Endothelial cell of umbilical vein (primary cell): ENCODE data around the gene TOB2. TPM values are rescaled to one million over a fixed set of nuclear protein-coding genes. Genes with fewer than 3 reads are reported as not detected.

Source experiments
- BruUV-seq: library from RNA; stranded (reverse); fragments of 400-500 nt; replicated peaks from 2 replicates; lab custom pipeline; 2021; lab: Mats Ljungman, UMichigan
- CTCF ChIA-PET: fragments of 300-600, 350-600 bp; sonication (Branson Sonifier 250); formaldehyde crosslinking; loops from one replicate; lab custom pipeline; 2021; ENCODE audit warnings: antibody characterized with exemption, inconsistent platforms; lab: Charles Lee
- POLR2A ChIA-PET: fragments of 300-600, 350-600 bp; sonication (Branson Sonifier 250); formaldehyde crosslinking; loops from one replicate; lab custom pipeline; 2021; ENCODE audit warnings: antibody characterized with exemption, inconsistent platforms; lab: Charles Lee
- DNase-seq: peaks from one replicate; pipeline ENCODE4 v3.0.0-alpha.2; 2011; ENCODE audit warnings: low read depth, low spot score
- FAIRE-seq: peaks from 2 replicates; lab custom pipeline; 2011; peaks lifted over from hg19 to GRCh38; lab: Jason Lieb, UNC
- H2AFZ ChIP-seq: 2 replicates; pipeline ENCODE4 v1.6.0; 2012; ENCODE audit warnings: low read depth, low read length, control low read depth, inconsistent platforms
- H3K27ac ChIP-seq: 2 replicates; pipeline ENCODE4 v1.5.1; 2011; ENCODE audit warnings: low read depth, mild to moderate bottlenecking, control low read depth, low read length, moderate library complexity; ENCODE audit not compliant: insufficient read depth
- H3K27me3 ChIP-seq, 2 experiments: 2 replicates each; pipeline versions ENCODE4 v1.6.0 to v1.6.1; 2011; ENCODE audit warnings: low read length in 2 of 2, mixed read lengths in 1 of 2; ENCODE audit not compliant: control insufficient read depth in 2 of 2, insufficient read depth in 2 of 2
- H3K36me3 ChIP-seq, 2 experiments: 2 replicates in 1 of 2; 3 replicates in 1 of 2; pipeline ENCODE4 v1.5.1; 2011; ENCODE audit warnings: low read length in 2 of 2, mild to moderate bottlenecking in 1 of 2, moderate library complexity in 1 of 2; ENCODE audit not compliant: control insufficient read depth in 2 of 2, insufficient read depth in 2 of 2; ENCODE audit errors: extremely low read depth in 1 of 2
- H3K4me1 ChIP-seq: 3 replicates; pipeline ENCODE4 v1.5.1; 2011; ENCODE audit warnings: mild to moderate bottlenecking, low read length; ENCODE audit not compliant: control insufficient read depth, insufficient read depth; ENCODE audit errors: extremely low read depth
- H3K4me2 ChIP-seq: 2 replicates; pipeline ENCODE4 v1.6.1; 2011; ENCODE audit warnings: low read length, control low read depth, mixed read lengths; ENCODE audit not compliant: insufficient read depth
- H3K4me3 ChIP-seq, 3 experiments: fragments of 200-600 bp in 1 of 3; sonication (generic), shearing (Covaris generic) in 1 of 3; replicated peaks in 1 of 3; 2 replicates each; pipeline ENCODE4 v1.5.1; 2011 to 2016; ENCODE audit warnings: control low read depth in 3 of 3, low read length in 3 of 3, mild to moderate bottlenecking in 2 of 3, inconsistent platforms in 1 of 3, low read depth in 1 of 3, moderate library complexity in 1 of 3; ENCODE audit not compliant: insufficient read depth in 1 of 3
- H3K79me2 ChIP-seq: 2 replicates; pipeline ENCODE4 v1.6.0; 2012; ENCODE audit warnings: low read length, inconsistent platforms; ENCODE audit not compliant: control insufficient read depth, insufficient read depth
- H3K9ac ChIP-seq: replicated peaks from 2 replicates; pipeline ENCODE3; 2011; ENCODE audit warnings: low read length, control low read depth; ENCODE audit not compliant: insufficient read depth; ENCODE audit errors: extremely low read depth
- H3K9me1 ChIP-seq: replicated peaks from 3 replicates; pipeline ENCODE4 v1.6.0; 2011; ENCODE audit warnings: mild to moderate bottlenecking, low read length; ENCODE audit not compliant: control insufficient read depth, insufficient read depth; ENCODE audit errors: extremely low read depth
- H3K9me3 ChIP-seq: replicated peaks from 2 replicates; pipeline ENCODE4 v1.5.1; 2012; ENCODE audit warnings: low read length, inconsistent platforms; ENCODE audit not compliant: control insufficient read depth, insufficient read depth
- H4K20me1 ChIP-seq: replicated peaks from 2 replicates; pipeline ENCODE3; 2011; ENCODE audit warnings: mild to moderate bottlenecking, low read length; ENCODE audit not compliant: control insufficient read depth, insufficient read depth; ENCODE audit errors: extremely low read depth
- EZH2 ChIP-seq: IDR thresholded peaks from 2 replicates; pipeline ENCODE4 v1.6.1; 2012; ENCODE audit warnings: borderline replicate concordance, low read depth, mild to moderate bottlenecking, moderate library complexity, low read length, inconsistent platforms; ENCODE audit not compliant: severe bottlenecking
- FOS ChIP-seq: IDR thresholded peaks from 2 replicates; pipeline ENCODE4 v1.6.1; 2011; ENCODE audit warnings: mild to moderate bottlenecking, low read length, moderate library complexity, borderline replicate concordance; ENCODE audit not compliant: insufficient read depth
- GATA2 ChIP-seq: IDR thresholded peaks from 2 replicates; pipeline ENCODE4 v1.7.0; 2011; ENCODE audit warnings: low read depth, mild to moderate bottlenecking, moderate library complexity, mixed read lengths, low read length; ENCODE audit not compliant: insufficient read length, insufficient read depth
- JUN ChIP-seq: IDR thresholded peaks from 2 replicates; pipeline ENCODE4 v1.6.1; 2011; ENCODE audit warnings: borderline replicate concordance, low read depth; ENCODE audit not compliant: insufficient read length, insufficient read depth
- MYC ChIP-seq: IDR thresholded peaks from one replicate; pipeline ENCODE4 v1.6.1; 2011; ENCODE audit warnings: mild to moderate bottlenecking, low read depth, low read length
- POLR2A ChIP-seq: IDR thresholded peaks from 2 replicates; pipeline ENCODE4 v1.6.1; 2012; ENCODE audit warnings: low read depth, mild to moderate bottlenecking, control low read depth, low read length
- POLR2AphosphoS5 ChIP-seq: IDR thresholded peaks from 2 replicates; pipeline ENCODE4 v1.6.1; 2012; ENCODE audit warnings: low read depth, mild to moderate bottlenecking, control low read depth, low read length, moderate library complexity; ENCODE audit not compliant: insufficient read depth
- dilution Hi-C: fragments of 300-500 bp; cut with MboI; formaldehyde crosslinking; loops from one replicate; pipeline ENCODE4 v1.15.0; 2019; ENCODE audit warnings: low sequenced_read_pairs; ENCODE audit not compliant: extremely low pct_ligation_motif_present
- intact Hi-C: fragments of 100-400 bp; cut with micrococcal nuclease; formaldehyde crosslinking; loops from one replicate; pipeline ENCODE4 v1.10.0; 2022
- polyA plus RNA-seq, 4 experiments: library from polyadenylated mRNA; depleted of rRNA in 3 of 4; stranded (reverse) in 3 of 4; unstranded in 1 of 4; fragments of >200 nt; gene quantifications; 2 replicates each; pipeline versions ENCODE4 v1.2.1 to v1.2.3, GENCODE V29; 2011 to 2012; ENCODE audit warnings: missing spikeins in 1 of 4
- total RNA-seq: library from RNA; stranded (reverse); gene quantifications from 2 replicates; pipeline ENCODE4 v1.2.3, GENCODE V29; 2021
- TF ChIP-seq, protein P1 (sequence below): IDR thresholded peaks from 2 replicates; pipeline ENCODE4 v1.6.1; 2011; ENCODE audit not compliant: insufficient read depth, insufficient read length
- TF ChIP-seq, protein P2 (sequence below), 2 donors: IDR thresholded peaks; 1 replicate in 1 of 2; 2 replicates in 1 of 2; pipeline ENCODE4 v1.5.1; 2011; ENCODE audit warnings: low read length in 2 of 2, mild to moderate bottlenecking in 2 of 2, moderate library complexity in 2 of 2, control low read depth in 1 of 2, inconsistent platforms in 1 of 2, low read depth in 1 of 2; ENCODE audit not compliant: insufficient read depth in 1 of 2; ENCODE audit errors: extremely low read depth in 1 of 2

The TOB2 gene
- total and polyA plus RNA-seq, 2 donors (not counting 3 experiments of a cell fraction or from before 2014, with no cell fraction given) = 21.7 to 44.7 TPM

DNA sequence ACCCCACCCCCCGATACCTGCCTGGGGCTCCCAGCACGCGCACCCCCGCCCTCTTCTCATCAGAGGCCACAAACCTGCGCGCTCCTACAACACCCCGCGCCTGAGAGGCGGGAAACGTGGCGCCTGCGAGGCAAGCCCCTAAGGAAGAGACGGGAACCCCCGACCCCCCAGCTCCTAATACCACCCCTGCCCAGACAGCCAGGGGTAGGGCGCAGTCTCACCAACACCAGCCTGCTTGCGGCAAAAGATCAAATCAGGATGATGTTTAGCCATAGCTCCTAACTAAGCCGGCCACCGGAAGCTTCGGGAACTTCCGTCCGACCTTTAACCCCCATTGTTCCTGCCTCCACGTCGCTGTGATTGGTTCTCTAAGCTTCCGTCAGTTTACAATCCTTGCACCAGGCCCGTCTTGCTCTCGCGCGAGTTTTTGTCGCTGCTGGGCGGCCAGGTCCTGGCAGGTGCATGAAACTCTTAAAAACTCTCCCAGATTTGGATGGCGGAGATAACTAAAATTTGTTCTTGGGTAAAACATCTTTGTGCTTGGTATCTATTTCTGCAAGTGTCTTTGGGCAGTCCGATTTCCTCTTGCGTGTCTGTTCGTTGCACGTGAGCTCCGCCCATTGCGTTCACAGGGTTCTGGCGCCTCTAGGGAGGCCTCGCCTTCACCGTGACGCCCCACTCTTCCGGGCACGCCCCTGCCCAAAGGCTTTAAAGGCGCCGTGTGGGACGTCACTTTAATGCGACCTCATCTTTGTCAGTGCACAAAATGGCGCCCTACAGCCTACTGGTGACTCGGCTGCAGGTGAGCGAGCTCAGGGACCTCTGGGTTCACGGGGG, 22.0 kb upstream of the TOB2 start, which contains the start of the genes ACO2 and PHF5A:
Gene ACO2, plus strand, starts transcription at position 737 of the 837 bp plus-strand sequence. Its CDS starts 30 bp downstream, at position 767.
Gene PHF5A, minus strand, starts transcription at position 312 of the 837 bp plus-strand sequence. Its CDS starts 39 bp downstream, at position 273.
- Histone ChIP-seq H3K9me1 (no peaks in the 10 kb centered on the region), H2AFZ (peak within 1 kb of the TSS; percentile 49), H3K36me3 (peaks cover 18 to 30% of the 10 kb centered on the region in 2 experiments), H3K9me3 (no peaks in the 10 kb centered on the region), H3K79me2 (peaks cover 75% of the 10 kb centered on the region), H3K27me3 (no peaks in the 10 kb centered on the region), H4K20me1 (no peaks in the 10 kb centered on the region), H3K4me1 (peaks cover 17% of the 10 kb centered on the region), H3K9ac (peak within 1 kb of the TSS; percentile 83), H3K27ac (peak within 1 kb of the TSS; percentile 83), H3K4me2 (peak within 1 kb of the TSS; percentile 85), H3K4me3 (peak within 1 kb of the TSS; percentile 78 to 96 (median 81))
- intact Hi-C loops (loop anchor here (1.0 kb wide), 5 partner anchors 20 to 87 kb away; partner anchors contain the start of gene TEF), dilution Hi-C loops (no loop called here)
- DNase-seq (peak; percentile 99), FAIRE-seq (peak; percentile 83)
- ChIA-PET POLR2A (interaction anchor here (0.9 to 1.7 kb wide), 7 partner anchors 10 to 87 kb away, joined by 3 to 25 read pairs (median 7); partner anchors contain the start of genes TEF and TOB2), CTCF (interaction anchor here (1.0 to 2.9 kb wide), 12 partner anchors 9 to 75 kb away, joined by 3 to 12 read pairs (median 4); partner anchors contain the start of gene POLR3H)
- no TSS peak for BruUV-seq
- TF ChIP-seq POLR2AphosphoS5 (peak; percentile 55), POLR2A (peak; percentile 64), EZH2 (no peak)
- TF ChIP-seq, protein P1, sequence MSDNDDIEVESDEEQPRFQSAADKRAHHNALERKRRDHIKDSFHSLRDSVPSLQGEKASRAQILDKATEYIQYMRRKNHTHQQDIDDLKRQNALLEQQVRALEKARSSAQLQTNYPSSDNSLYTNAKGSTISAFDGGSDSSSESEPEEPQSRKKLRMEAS = peak; percentile 5

DNA sequence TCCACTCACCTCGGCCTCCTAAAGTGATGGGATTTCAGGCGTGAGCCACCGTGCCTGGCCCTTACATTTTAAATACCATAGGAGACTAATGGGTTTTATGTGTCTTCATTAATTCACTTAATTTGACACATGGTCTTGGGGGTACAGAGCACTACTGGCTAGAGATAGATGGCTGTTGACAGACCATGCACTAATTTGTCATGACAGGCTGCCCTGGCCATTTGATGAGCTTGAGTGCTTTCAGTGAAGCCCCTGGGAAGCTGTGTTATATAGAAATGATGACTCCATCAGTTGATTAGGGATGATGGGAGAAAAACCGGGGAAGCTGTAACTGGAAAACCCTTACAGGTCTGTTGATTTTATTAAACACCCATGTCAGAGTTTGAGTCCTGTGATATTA, 15.3 kb upstream of the TOB2 start:
- Histone ChIP-seq H3K9me3 (no peaks in the 10 kb centered on the region), H3K79me2 (peaks cover 18% of the 10 kb centered on the region), H3K9ac (no peak overlapping the region), H3K27me3 (no peaks in the 10 kb centered on the region), H3K9me1 (no peaks in the 10 kb centered on the region), H2AFZ (no peak overlapping the region), H3K27ac (no peak overlapping the region), H4K20me1 (no peaks in the 10 kb centered on the region), H3K4me3 (no peak overlapping the region), H3K4me2 (no peak overlapping the region), H3K36me3 (peaks cover 22 to 39% of the 10 kb centered on the region in 2 experiments), H3K4me1 (no peaks in the 10 kb centered on the region)
- BruUV-seq = no TSS peak
- intact Hi-C loops = no loop called here
- ChIA-PET POLR2A (interaction anchor here (0.8 kb wide), 1 partner anchor 22 kb away, joined by 3 read pairs; no protein-coding TSS in a partner anchor), CTCF (interaction anchor here (2.6 kb wide), 1 partner anchor 58 kb away, joined by 8 read pairs; no protein-coding TSS in a partner anchor)
- DNase-seq (no peak), FAIRE-seq (no peak)
- no peak for TF ChIP-seq GATA2
- TF ChIP-seq POLR2AphosphoS5 = no peak
- TF ChIP-seq FOS = no peak
- TF ChIP-seq, protein P1 = no peak
- no peak for TF ChIP-seq EZH2
- no peak for TF ChIP-seq POLR2A
- no peak for TF ChIP-seq MYC
- TF ChIP-seq, protein P2, sequence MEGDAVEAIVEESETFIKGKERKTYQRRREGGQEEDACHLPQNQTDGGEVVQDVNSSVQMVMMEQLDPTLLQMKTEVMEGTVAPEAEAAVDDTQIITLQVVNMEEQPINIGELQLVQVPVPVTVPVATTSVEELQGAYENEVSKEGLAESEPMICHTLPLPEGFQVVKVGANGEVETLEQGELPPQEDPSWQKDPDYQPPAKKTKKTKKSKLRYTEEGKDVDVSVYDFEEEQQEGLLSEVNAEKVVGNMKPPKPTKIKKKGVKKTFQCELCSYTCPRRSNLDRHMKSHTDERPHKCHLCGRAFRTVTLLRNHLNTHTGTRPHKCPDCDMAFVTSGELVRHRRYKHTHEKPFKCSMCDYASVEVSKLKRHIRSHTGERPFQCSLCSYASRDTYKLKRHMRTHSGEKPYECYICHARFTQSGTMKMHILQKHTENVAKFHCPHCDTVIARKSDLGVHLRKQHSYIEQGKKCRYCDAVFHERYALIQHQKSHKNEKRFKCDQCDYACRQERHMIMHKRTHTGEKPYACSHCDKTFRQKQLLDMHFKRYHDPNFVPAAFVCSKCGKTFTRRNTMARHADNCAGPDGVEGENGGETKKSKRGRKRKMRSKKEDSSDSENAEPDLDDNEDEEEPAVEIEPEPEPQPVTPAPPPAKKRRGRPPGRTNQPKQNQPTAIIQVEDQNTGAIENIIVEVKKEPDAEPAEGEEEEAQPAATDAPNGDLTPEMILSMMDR (IDR thresholded peaks at IDR 0.05; ENCODE audit: extremely low read depth in 1 of 2, insufficient read depth in 1 of 2, low read depth in 1 of 2, low read length in 2 of 2) = no peak
- TF ChIP-seq JUN = no peak
- dilution Hi-C loops = no loop called here
